SK-N-SH treated with all-trans-retinoic acid at 6 μM for 48 hours (cell line): Measurements from ENCODE around the gene UBA52.

ENCODE experiments used
- GLIS3 ChIP-seq: fragments of 250-450 bp; sonication (Bioruptor Pico); IDR thresholded peaks from 2 replicates; pipeline ENCODE4 v1.5.0; 2020; ENCODE audit warnings: mild to moderate bottlenecking, moderate library complexity
- PATZ1 ChIP-seq: fragments of 250-450 bp; sonication (Bioruptor Pico); IDR thresholded peaks from 2 replicates; pipeline ENCODE4 v1.8.0; 2020; ENCODE audit warnings: mild to moderate bottlenecking, moderate library complexity, borderline replicate concordance
- ZFP3 ChIP-seq: fragments of 250-450 bp; sonication (Bioruptor Pico); IDR thresholded peaks from 2 replicates; pipeline ENCODE4 v1.5.0; 2020; ENCODE audit warnings: mild to moderate bottlenecking, moderate library complexity
- ZNF70 ChIP-seq: fragments of 450-650 bp; formaldehyde crosslinking; IDR thresholded peaks from 2 replicates; pipeline ENCODE4 v1.5.0; 2020; ENCODE audit warnings: mild to moderate bottlenecking, moderate library complexity
- ZNF8 ChIP-seq: fragments of 450-650 bp; formaldehyde crosslinking; IDR thresholded peaks from 2 replicates; pipeline ENCODE4 v1.5.0; 2020; ENCODE audit warnings: mild to moderate bottlenecking, moderate library complexity

DNA sequence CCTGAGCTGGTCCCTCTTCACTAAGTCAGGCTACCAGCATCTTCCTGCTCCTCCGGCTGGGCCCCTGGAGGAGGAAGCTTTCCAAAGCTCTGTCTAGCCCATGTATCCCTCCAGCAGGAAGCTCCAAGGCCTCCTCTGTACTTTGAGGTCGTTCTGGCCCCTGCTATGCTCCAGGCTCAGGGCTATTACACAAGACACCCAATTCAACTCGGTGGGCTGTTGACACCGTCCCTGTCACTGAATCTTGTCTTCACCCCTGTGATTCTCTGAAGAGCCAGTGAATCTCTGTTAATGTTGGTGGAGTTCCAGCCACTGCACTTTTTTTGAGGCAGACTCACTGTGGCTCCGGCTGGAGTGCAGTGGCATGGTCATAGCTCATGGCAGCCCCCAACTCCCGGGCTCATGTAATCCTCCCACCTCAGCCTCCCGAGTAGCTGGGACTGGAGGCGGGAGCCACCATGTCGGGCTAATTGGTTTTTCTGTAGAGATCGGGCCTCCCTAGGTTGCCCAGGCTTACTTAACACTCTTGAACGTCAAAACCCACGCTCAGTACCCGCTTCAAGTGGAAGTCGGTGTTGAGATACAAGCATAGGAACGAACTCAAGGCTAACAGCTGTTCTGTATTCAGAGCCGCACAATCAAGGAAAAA lies 16.4 kb downstream of the UBA52 start:
- no peak for TF ChIP-seq ZNF8 (CRISPR knock-in tag)
- no peak for TF ChIP-seq GLIS3
- no peak for TF ChIP-seq PATZ1 (CRISPR knock-in tag)
- no peak for TF ChIP-seq ZFP3 (CRISPR knock-in tag)
- no peak for TF ChIP-seq ZNF70 (CRISPR knock-in tag)
